GM21825 (cell line): ENCODE results near the gene DNAH9.

Source experiments
- ATAC-seq: cut with Tn5 transposase; IDR thresholded peaks from one replicate; pipeline ENCODE4 v1.9.1; 2021; ENCODE audit warnings: mild to moderate bottlenecking, moderate library complexity; ENCODE audit not compliant: unreplicated experiment

Gene DNAH9

GRCh38 chr17:11823862-11824261 lies 225.6 kb downstream of the DNAH9 start:
- no peak for ATAC-seq

GRCh38 chr17:11825572-11826209 lies 227.4 kb downstream of the DNAH9 start:
- no peak for ATAC-seq

GRCh38 chr17:11832401-11833137 lies 234.3 kb downstream of the DNAH9 start:
- no peak for ATAC-seq

- ATAC-seq, result no peak
Observed at GRCh38 chr17:11836508-11836907, 238.2 kb downstream of the DNAH9 start.

GRCh38 chr17:11840052-11840451 lies 241.8 kb downstream of the DNAH9 start:
- no peak for ATAC-seq

- no peak for ATAC-seq
Observed at GRCh38 chr17:11840831-11841230, 242.6 kb downstream of the DNAH9 start.

GRCh38 chr17:11848330-11848729 lies 250.1 kb downstream of the DNAH9 start:
- ATAC-seq, result no peak

- no peak for ATAC-seq
Observed at GRCh38 chr17:11852231-11852630, 254.0 kb downstream of the DNAH9 start.

- ATAC-seq, result no peak
Observed at GRCh38 chr17:11852912-11853311, 254.6 kb downstream of the DNAH9 start.

GRCh38 chr17:11853321-11854151 lies 255.3 kb downstream of the DNAH9 start:
- no peak for ATAC-seq

- ATAC-seq, result no peak
Observed at GRCh38 chr17:11855306-11855705, 257.0 kb downstream of the DNAH9 start.

- ATAC-seq, result no peak
Observed at GRCh38 chr17:11857006-11857405, 258.7 kb downstream of the DNAH9 start.

GRCh38 chr17:11869680-11870394 lies 271.6 kb downstream of the DNAH9 start:
- ATAC-seq, result no peak

GRCh38 chr17:11871773-11872172 lies 273.5 kb downstream of the DNAH9 start:
- no peak for ATAC-seq

- ATAC-seq, result no peak
Observed at GRCh38 chr17:11874756-11875155, 276.5 kb downstream of the DNAH9 start.

GRCh38 chr17:11880714-11881113 lies 282.4 kb downstream of the DNAH9 start:
- no peak for ATAC-seq

- ATAC-seq, result no peak
Observed at GRCh38 chr17:11882716-11883115, 284.4 kb downstream of the DNAH9 start.

GRCh38 chr17:11885051-11885450 lies 286.8 kb downstream of the DNAH9 start:
- no peak for ATAC-seq

GRCh38 chr17:11889266-11889665 lies 291.0 kb downstream of the DNAH9 start:
- ATAC-seq, result no peak

- ATAC-seq, result no peak
Observed at GRCh38 chr17:11893862-11894261, 295.6 kb downstream of the DNAH9 start.

- ATAC-seq, result no peak
Observed at GRCh38 chr17:11896199-11896598, 297.9 kb downstream of the DNAH9 start.
